ENCODE measurements around the gene CACNG7. TPM values are rescaled to one million over a fixed set of nuclear protein-coding genes. Genes with fewer than 3 reads are reported as not detected.

Gene CACNG7
- total RNA-seq (not detected), polyA plus RNA-seq (not detected)
- long read RNA-seq, donor 1: 0 reads
- long read RNA-seq, donor 2: 0 reads

GRCh38 chr19:53908935-53909415 lies at the start of gene CACNG7:
Gene CACNG7, plus strand, starts transcription at chr19:53909278. Its CDS starts 3,554 bp downstream, at chr19:53912832.
- Histone ChIP-seq H3K4me3 (ENCODE audit: low read length in 2 of 2) (no peak within 1 kb of the TSS), H3K27ac (ENCODE audit: low read depth in 1 of 2, low read length in 2 of 2) (no peak within 1 kb of the TSS), H3K36me3 (ENCODE audit: control insufficient read depth in 1 of 2, insufficient read depth in 2 of 2, low read length in 1 of 2) (no peaks in the 10 kb centered on the region), H3K4me1 (ENCODE audit: control insufficient read depth in 1 of 2, insufficient read depth in 2 of 2, low read length in 2 of 2) (no peaks in the 10 kb centered on the region), H3K9me3 (ENCODE audit: control insufficient read depth, low read length) (no peaks in the 10 kb centered on the region), H3K27me3 (ENCODE audit: control insufficient read depth in 1 of 2, insufficient read depth in 2 of 2, low read length in 1 of 2) (no peaks in the 10 kb centered on the region)
- DNase-seq (no peak), ATAC-seq (ENCODE audit: low FRiP score) (no peak)
- intact Hi-C loops (cut with DNase I): no loop called here
- WGBS, 2 donors: 1 to 3% methylated on average over 14 to 28 of the region's 28 CpGs

- 75 to 76% methylated on average over 6 of the region's 6 CpGs for WGBS, 2 donors
- ATAC-seq (ENCODE audit: low FRiP score) (no peak), DNase-seq (no peak)
- Histone ChIP-seq H3K27me3 (ENCODE audit: control insufficient read depth in 1 of 2, insufficient read depth in 2 of 2, low read length in 1 of 2) (no peaks in the 10 kb centered on the region), H3K4me1 (ENCODE audit: control insufficient read depth in 1 of 2, insufficient read depth in 2 of 2, low read length in 2 of 2) (no peaks in the 10 kb centered on the region), H3K4me3 (ENCODE audit: low read length in 2 of 2) (no peak overlapping the region), H3K27ac (ENCODE audit: low read depth in 1 of 2, low read length in 2 of 2) (no peak overlapping the region), H3K36me3 (ENCODE audit: control insufficient read depth in 1 of 2, insufficient read depth in 2 of 2, low read length in 1 of 2) (no peaks in the 10 kb centered on the region), H3K9me3 (ENCODE audit: control insufficient read depth, low read length) (no peaks in the 10 kb centered on the region)
- intact Hi-C loops (cut with DNase I): loop anchor here (10.0 kb wide), 4 partner anchors 250 to 1250 kb away; partner anchors contain the start of genes LENG8 (in 1 of the 2), PPP1R12C (in 1 of the 2), PRPF31 (in 1 of the 2) and TFPT (in 1 of the 2)
These were observed 44.7 kb upstream of the CACNG7 start for GRCh38 chr19:53864308-53864836.

GRCh38 chr19:53865523-53865917 lies 43.6 kb upstream of the CACNG7 start:
- H3K4me3 ChIP-seq (ENCODE audit: low read length in 2 of 2): no peak overlapping the region
- no peaks in the 10 kb centered on the region for H3K27me3 ChIP-seq (ENCODE audit: control insufficient read depth in 1 of 2, insufficient read depth in 2 of 2, low read length in 1 of 2)
- ATAC-seq (ENCODE audit: low FRiP score) (no peak), DNase-seq (no peak)
- no peaks in the 10 kb centered on the region for H3K36me3 ChIP-seq (ENCODE audit: control insufficient read depth in 1 of 2, insufficient read depth in 2 of 2, low read length in 1 of 2)
- H3K9me3 ChIP-seq (ENCODE audit: control insufficient read depth, low read length): no peaks in the 10 kb centered on the region
- H3K27ac ChIP-seq (ENCODE audit: low read depth in 1 of 2, low read length in 2 of 2): peak overlapping the region in 1 of 2 donors; percentile 4
- intact Hi-C loops (cut with DNase I): loop anchor here (5.0 to 10.0 kb wide), 5 partner anchors 249 to 1249 kb away; partner anchors contain the start of genes TSEN34 (in 2 of the 2), LENG8 (in 1 of the 2), PPP1R12C (in 1 of the 2) and PRPF31 (in 1 of the 2)
- 59 to 63% methylated on average over 9 of the region's 9 CpGs for WGBS, 2 donors
- no peaks in the 10 kb centered on the region for H3K4me1 ChIP-seq (ENCODE audit: control insufficient read depth in 1 of 2, insufficient read depth in 2 of 2, low read length in 2 of 2)

GRCh38 chr19:53865918-53866864 lies 42.9 kb upstream of the CACNG7 start:
- Histone ChIP-seq H3K36me3 (ENCODE audit: control insufficient read depth in 1 of 2, insufficient read depth in 2 of 2, low read length in 1 of 2) (no peaks in the 10 kb centered on the region), H3K27me3 (ENCODE audit: control insufficient read depth in 1 of 2, insufficient read depth in 2 of 2, low read length in 1 of 2) (no peaks in the 10 kb centered on the region), H3K4me3 (ENCODE audit: low read length in 2 of 2) (peak overlapping the region; percentile 58 to 62), H3K9me3 (ENCODE audit: control insufficient read depth, low read length) (no peaks in the 10 kb centered on the region), H3K4me1 (ENCODE audit: control insufficient read depth in 1 of 2, insufficient read depth in 2 of 2, low read length in 2 of 2) (no peaks in the 10 kb centered on the region), H3K27ac (ENCODE audit: low read depth in 1 of 2, low read length in 2 of 2) (peak overlapping the region in 1 of 2 donors; percentile 86)
- ATAC-seq (ENCODE audit: low FRiP score): peak; percentile 72
- WGBS, 2 donors: 1% methylated on average over 42 to 50 of the region's 50 CpGs
- intact Hi-C loops (cut with DNase I): loop anchor here (5.0 to 10.0 kb wide), 5 partner anchors 249 to 1249 kb away; partner anchors contain the start of genes TSEN34 (in 2 of the 2), LENG8 (in 1 of the 2), PPP1R12C (in 1 of the 2) and PRPF31 (in 1 of the 2)
- DNase-seq: peak; percentile 88 to 94

- H3K4me1 ChIP-seq (ENCODE audit: control insufficient read depth in 1 of 2, insufficient read depth in 2 of 2, low read length in 2 of 2): no peaks in the 10 kb centered on the region
- intact Hi-C loops (cut with DNase I): loop anchor here (5.0 to 10.0 kb wide), 5 partner anchors 248 to 1248 kb away; partner anchors contain the start of genes TSEN34 (in 2 of the 2), LENG8 (in 1 of the 2), PPP1R12C (in 1 of the 2) and PRPF31 (in 1 of the 2)
- H3K9me3 ChIP-seq (ENCODE audit: control insufficient read depth, low read length): no peaks in the 10 kb centered on the region
- ATAC-seq (ENCODE audit: low FRiP score) (no peak), DNase-seq (peak; percentile 61 to 79)
- H3K27ac ChIP-seq (ENCODE audit: low read depth in 1 of 2, low read length in 2 of 2): peak overlapping the region; percentile 71 to 86
- 3 to 4% methylated on average over 14 of the region's 14 CpGs for WGBS, 2 donors
- no peaks in the 10 kb centered on the region for H3K36me3 ChIP-seq (ENCODE audit: control insufficient read depth in 1 of 2, insufficient read depth in 2 of 2, low read length in 1 of 2)
- H3K4me3 ChIP-seq (ENCODE audit: low read length in 2 of 2): peak overlapping the region; percentile 58 to 62
- H3K27me3 ChIP-seq (ENCODE audit: control insufficient read depth in 1 of 2, insufficient read depth in 2 of 2, low read length in 1 of 2): no peaks in the 10 kb centered on the region
These were observed 42.2 kb upstream of the CACNG7 start for GRCh38 chr19:53866865-53867224.

GRCh38 chr19:53867225-53868090 lies 41.6 kb upstream of the CACNG7 start, which contains the start of gene MYADM:
Gene MYADM, plus strand, starts transcription at chr19:53867883. Its CDS starts 5,647 bp downstream, at chr19:53873530.
- 0% methylated on average over 31 to 37 of the region's 37 CpGs for WGBS, 2 donors

GRCh38 chr19:53868091-53868891 lies 40.8 kb upstream of the CACNG7 start:
- no peaks in the 10 kb centered on the region for H3K27me3 ChIP-seq (ENCODE audit: control insufficient read depth in 1 of 2, insufficient read depth in 2 of 2, low read length in 1 of 2)
- no peaks in the 10 kb centered on the region for H3K9me3 ChIP-seq (ENCODE audit: control insufficient read depth, low read length)
- H3K4me1 ChIP-seq (ENCODE audit: control insufficient read depth in 1 of 2, insufficient read depth in 2 of 2, low read length in 2 of 2): no peaks in the 10 kb centered on the region
- H3K36me3 ChIP-seq (ENCODE audit: control insufficient read depth in 1 of 2, insufficient read depth in 2 of 2, low read length in 1 of 2): peaks cover 0 to 2% of the 10 kb centered on the region in 2 donors
- ATAC-seq (ENCODE audit: low FRiP score) (peak; percentile 33), DNase-seq (peak; percentile 76 to 89)
- peak overlapping the region; percentile 94 to 98 for H3K27ac ChIP-seq (ENCODE audit: low read depth in 1 of 2, low read length in 2 of 2)
- WGBS, 2 donors: 0 to 1% methylated on average over 28 to 36 of the region's 37 CpGs
- intact Hi-C loops (cut with DNase I): loop anchor here (5.0 to 10.0 kb wide), 5 partner anchors 247 to 1247 kb away; partner anchors contain the start of genes TSEN34 (in 2 of the 2), LENG8 (in 1 of the 2), PPP1R12C (in 1 of the 2) and PRPF31 (in 1 of the 2)
- H3K4me3 ChIP-seq (ENCODE audit: low read length in 2 of 2): peak overlapping the region; percentile 91 to 99

More at GRCh38 chr19:53867225-53868090, 41.6 kb upstream of the CACNG7 start, which contains the start of gene MYADM:
- peak; percentile 92 for ATAC-seq (ENCODE audit: low FRiP score)
- peak; percentile 99 to 100 for DNase-seq
- no peaks in the 10 kb centered on the region for H3K27me3 ChIP-seq (ENCODE audit: control insufficient read depth in 1 of 2, insufficient read depth in 2 of 2, low read length in 1 of 2)
- H3K4me1 ChIP-seq (ENCODE audit: control insufficient read depth in 1 of 2, insufficient read depth in 2 of 2, low read length in 2 of 2): no peaks in the 10 kb centered on the region
- H3K9me3 ChIP-seq (ENCODE audit: control insufficient read depth, low read length): no peaks in the 10 kb centered on the region
- no peaks in the 10 kb centered on the region for H3K36me3 ChIP-seq (ENCODE audit: control insufficient read depth in 1 of 2, insufficient read depth in 2 of 2, low read length in 1 of 2)
- H3K27ac ChIP-seq (ENCODE audit: low read depth in 1 of 2, low read length in 2 of 2): peak within 1 kb of the TSS; percentile 94 to 98
- intact Hi-C loops (cut with DNase I): loop anchor here (5.0 to 10.0 kb wide), 5 partner anchors 247 to 1247 kb away; partner anchors contain the start of genes TSEN34 (in 2 of the 2), LENG8 (in 1 of the 2), PPP1R12C (in 1 of the 2) and PRPF31 (in 1 of the 2)
- peak within 1 kb of the TSS; percentile 91 to 99 for H3K4me3 ChIP-seq (ENCODE audit: low read length in 2 of 2)

Measured in aorta (tissue), 5 donors.